Right cardiac atrium (tissue), 5 donors: ENCODE measurements around the gene PYGM. TPM values are rescaled to one million over a fixed set of nuclear protein-coding genes. Genes with fewer than 3 reads are reported as not detected.

Experiments used
- ATAC-seq, 2 donors: fragments of 200-7000 bp; cut with Tn5 transposase; one replicate each; pipeline versions ENCODE4 v1.8.0 to v1.9.1; 2020; ENCODE audit warnings: moderate library complexity in 2 of 2, mild to moderate bottlenecking in 1 of 2
- DNase-seq, 3 donors: peaks; one replicate each; pipeline ENCODE4 v3.0.0-alpha.2; 2020
- H3K27ac ChIP-seq: one replicate; pipeline ENCODE4 v1.5.1; 2013; ENCODE audit warnings: mild to moderate bottlenecking, low read length, control low read depth, moderate library complexity
- H3K27me3 ChIP-seq: one replicate; pipeline ENCODE4 v1.6.1; 2013; ENCODE audit not compliant: control insufficient read depth, insufficient read depth
- H3K4me1 ChIP-seq: one replicate; pipeline ENCODE4 v1.6.1; 2013; ENCODE audit warnings: low read length; ENCODE audit not compliant: control insufficient read depth, insufficient read depth
- H3K4me3 ChIP-seq: one replicate; pipeline ENCODE4 v1.5.1; 2013; ENCODE audit warnings: low read length, control low read depth
- H3K9me3 ChIP-seq: one replicate; pipeline ENCODE4 v1.6.1; 2013; ENCODE audit warnings: low read length; ENCODE audit not compliant: control insufficient read depth
- WGBS: extraction: QIAGEN DNeasy Blood & Tissue Kit; methylation state at CpG from one replicate; pipeline ENCODE4 v1.1.7; 2013; 5-methylcytosine and 5-hydroxymethylcytosine counted together
- intact Hi-C, 4 donors: fragments of 100-400 bp; cut with DNase I; formaldehyde crosslinking; loops; one replicate each; pipeline versions ENCODE4 v1.11.0 to v1.14.0; 2022 to 2023
- polyA plus RNA-seq: library from polyadenylated mRNA; stranded (reverse); fragments of 200-250 nt; gene quantifications from one replicate; pipeline ENCODE4 v1.2.3, GENCODE V29; 2013
- total RNA-seq, 4 donors: library from RNA; stranded (reverse); fragmentation: NEBNext Ultra II Directional; extraction: Animal tissue kit (Norgen Biotek cat#: 25700); gene quantifications; one replicate each; pipeline ENCODE4 v1.2.1, GENCODE V29; 2021
- donor health status: healthy with polysubstance abuse.
- donor health status: DM: no; HTN: yes; CAD: no.
- donor health status: DM: no; HTN: no; CAD: no.
- donor health status: DM: no; HTN: yes; CAD: no; lungs with severe emphysema.
- donor health status: DM: yes; HTN: yes; CAD: no.

The PYGM gene
- total and polyA plus RNA-seq, 5 donors: 38.5 to 71.5 (median 55.6) TPM

- intact Hi-C loops: no loop called here
- DNase-seq: peak in 2 of 3 donors; percentile 3 to 7
- 92% methylated on average over 25 of the region's 25 CpGs for WGBS
These were observed 30.7 kb upstream of the PYGM start for GRCh38 chr11:64790205-64791095.

GRCh38 chr11:64789331-64790204 lies 29.8 kb upstream of the PYGM start:
- ATAC-seq (no peak), DNase-seq (peak in 2 of 3 donors; percentile 9 to 25)
- Histone ChIP-seq H3K4me1 (no peaks in the 10 kb centered on the region), H3K4me3 (no peak overlapping the region), H3K9me3 (no peaks in the 10 kb centered on the region), H3K27ac (no peak overlapping the region), H3K27me3 (no peaks in the 10 kb centered on the region)
- 94% methylated on average over 15 of the region's 15 CpGs for WGBS
- intact Hi-C loops: loop anchor here in 1 of 4 donors (10.0 kb wide), 1 partner anchor 325 kb away; the partner anchor contains the start of genes TM7SF2 and ZNHIT2

More at GRCh38 chr11:64790205-64791095, 30.7 kb upstream of the PYGM start:
- no peak overlapping the region for H3K4me3 ChIP-seq
- no peak overlapping the region for H3K27ac ChIP-seq
- no peaks in the 10 kb centered on the region for H3K9me3 ChIP-seq
- ATAC-seq: no peak
- H3K4me1 ChIP-seq: no peaks in the 10 kb centered on the region
- no peaks in the 10 kb centered on the region for H3K27me3 ChIP-seq

GRCh38 chr11:64788321-64789215 lies 28.8 kb upstream of the PYGM start:
- H3K9me3 ChIP-seq: no peaks in the 10 kb centered on the region
- no peaks in the 10 kb centered on the region for H3K27me3 ChIP-seq
- no peak overlapping the region for H3K27ac ChIP-seq
- DNase-seq (peak in 2 of 3 donors; percentile 7 to 31), ATAC-seq (peak; percentile 4)
- 83% methylated on average over 9 of the region's 9 CpGs for WGBS
- H3K4me3 ChIP-seq: no peak overlapping the region
- H3K4me1 ChIP-seq: no peaks in the 10 kb centered on the region
- intact Hi-C loops: loop anchor here in 1 of 4 donors (10.0 kb wide), 1 partner anchor 326 kb away; the partner anchor contains the start of genes TM7SF2 and ZNHIT2

GRCh38 chr11:64787526-64788320 lies 27.9 kb upstream of the PYGM start:
- WGBS: 46% methylated on average over 15 of the region's 15 CpGs
- Histone ChIP-seq H3K4me1 (no peaks in the 10 kb centered on the region), H3K9me3 (no peaks in the 10 kb centered on the region), H3K27ac (no peak overlapping the region), H3K27me3 (no peaks in the 10 kb centered on the region), H3K4me3 (no peak overlapping the region)
- DNase-seq (peak; percentile 72 to 84 (median 83)), ATAC-seq (peak; percentile 34 to 68)
- intact Hi-C loops: loop anchor here in 1 of 4 donors (10.0 kb wide), 1 partner anchor 327 kb away; the partner anchor contains the start of genes TM7SF2 and ZNHIT2

- 88% methylated on average over 10 of the region's 10 CpGs for WGBS
- Histone ChIP-seq H3K27me3 (no peaks in the 10 kb centered on the region), H3K4me1 (no peaks in the 10 kb centered on the region), H3K9me3 (no peaks in the 10 kb centered on the region), H3K27ac (no peak overlapping the region), H3K4me3 (no peak overlapping the region)
- DNase-seq (peak in 2 of 3 donors; percentile 5 to 33), ATAC-seq (no peak)
- intact Hi-C loops: loop anchor here in 1 of 4 donors (10.0 kb wide), 1 partner anchor 328 kb away; the partner anchor contains the start of genes TM7SF2 and ZNHIT2
These were observed 26.5 kb upstream of the PYGM start for GRCh38 chr11:64786308-64786707.

GRCh38 chr11:64784813-64785581 lies 25.2 kb upstream of the PYGM start:
- H3K27me3 ChIP-seq: no peaks in the 10 kb centered on the region
- no peaks in the 10 kb centered on the region for H3K9me3 ChIP-seq
- H3K4me1 ChIP-seq: no peaks in the 10 kb centered on the region
- intact Hi-C loops: loop anchor here in 1 of 4 donors (10.0 kb wide), 1 partner anchor 330 kb away; the partner anchor contains the start of genes TM7SF2 and ZNHIT2
- WGBS: 90% methylated on average over 12 of the region's 12 CpGs
- no peak overlapping the region for H3K27ac ChIP-seq
- ATAC-seq: no peak
- peak in 1 of 3 donors; percentile 2 for DNase-seq
- no peak overlapping the region for H3K4me3 ChIP-seq

GRCh38 chr11:64778473-64779298 lies 18.9 kb upstream of the PYGM start, which contains the start of gene SF1:
Gene SF1 (minus strand): TSS chr11:64778542. CDS start chr11:64778392, 150 bp downstream.
- under 1% methylated on average over 80 of the region's 80 CpGs for WGBS
- DNase-seq: peak; percentile 99
- Histone ChIP-seq H3K27ac (peak within 1 kb of the TSS; percentile 99), H3K4me1 (peaks cover 3% of the 10 kb centered on the region), H3K27me3 (no peaks in the 10 kb centered on the region), H3K9me3 (no peaks in the 10 kb centered on the region), H3K4me3 (peak within 1 kb of the TSS; percentile 98)
- intact Hi-C loops: no loop called here
- peak; percentile 96 to 97 for ATAC-seq

- Histone ChIP-seq H3K27ac (peak overlapping the region; percentile 99), H3K9me3 (no peaks in the 10 kb centered on the region), H3K4me3 (peak overlapping the region; percentile 98), H3K27me3 (no peaks in the 10 kb centered on the region), H3K4me1 (peaks cover 3% of the 10 kb centered on the region)
- WGBS: under 1% methylated on average over 28 of the region's 28 CpGs
- no peak for ATAC-seq
- intact Hi-C loops: no loop called here
- DNase-seq: no peak
These were observed 18.4 kb upstream of the PYGM start for GRCh38 chr11:64778223-64778472.
